Right lobe of liver (tissue), 6 donors: ENCODE results near the gene KRT85. TPM values are rescaled to one million over a fixed set of nuclear protein-coding genes. Genes with fewer than 3 reads are reported as not detected.
A peak's percentile ranks its signal among the peaks of the same experiment; 100 is the strongest.

Experiments
- ATAC-seq, 4 donors: fragments of 200-7000 bp; cut with Tn5 transposase; one replicate each; pipeline ENCODE4 v1.9.1; 2020; ENCODE audit warnings: mild to moderate bottlenecking in 4 of 4, moderate library complexity in 4 of 4
- DNase-seq, 3 donors: peaks; one replicate each; pipeline ENCODE4 v3.0.0-alpha.2; 2020
- H3K27ac ChIP-seq, 3 donors: fragments of 200-600 bp; one replicate each; pipeline ENCODE4 v1.8.0; 2022
- H3K27me3 ChIP-seq, 2 donors: fragments of 200-600 bp; one replicate each; pipeline ENCODE4 v1.8.0; 2022
- H3K36me3 ChIP-seq, 4 donors: fragments of 200-600 bp; sonication (generic) in 1 of 4; one replicate each; pipeline versions ENCODE4 v1.5.1 to v1.8.0; 2017 to 2022; ENCODE audit warnings: control low read depth in 1 of 4
- H3K4me1 ChIP-seq, 4 donors: fragments of 200-600 bp; sonication (generic) in 1 of 4; one replicate each; pipeline versions ENCODE4 v1.5.1 to v1.8.0; 2017 to 2022; ENCODE audit warnings: control low read depth in 1 of 4
- H3K4me3 ChIP-seq, 3 donors: fragments of 200-600 bp; one replicate each; pipeline ENCODE4 v1.8.0; 2022
- H3K9me3 ChIP-seq, 4 donors: fragments of 200-600 bp; sonication (generic) in 1 of 4; one replicate each; pipeline versions ENCODE4 v1.5.1 to v1.8.0; 2017 to 2022; ENCODE audit warnings: control low read depth in 1 of 4
- POLR2A ChIP-seq: fragments of 450-650 bp; IDR thresholded peaks from one replicate; pipeline ENCODE4 v1.6.1; 2017; ENCODE audit warnings: antibody characterized with exemption, mild to moderate bottlenecking
- WGBS: methylation state at CpG from one replicate; pipeline ENCODE4 v1.1.6; 2018; ENCODE audit warnings: low coverage, low lambda C conversion rate; ENCODE audit not compliant: insufficient coverage; ENCODE audit errors: missing lambda C conversion rate; 5-methylcytosine and 5-hydroxymethylcytosine counted together
- intact Hi-C, 2 donors: fragments of 100-400 bp; cut with DNase I; formaldehyde crosslinking; loops; one replicate each; pipeline versions ENCODE4 v1.11.2 to v1.14.1; 2022
- total RNA-seq, 6 experiments: library from RNA; depleted of rRNA in 2 of 6; stranded (reverse); fragments of >200 nt in 2 of 6; fragmentation: NEBNext Ultra II Directional in 3 of 6; extraction: Animal tissue kit (Norgen Biotek cat#: 25700) in 3 of 6; gene quantifications; one replicate each; pipeline versions ENCODE4 v1.1.0 to v1.2.4, GENCODE V29; 2016 to 2023
- TF ChIP-seq, protein P1 (sequence below), 4 donors: fragments of 200-600 bp in 3 of 4; fragments of 450-650 bp in 1 of 4; IDR thresholded peaks; one replicate each; pipeline versions ENCODE4 v1.5.1 to v1.8.0; 2016 to 2022; ENCODE audit warnings: antibody characterized with exemption in 4 of 4, mild to moderate bottlenecking in 2 of 4
- donor health status: DM: no; HTN: yes; CAD: no.
- donor health status: DM: no; HTN: no; CAD: no.
- donor health status: DM: no; HTN: no; CAD: no.
- donor health status: DM: no; HTN: yes; CAD: no.
- donor health status: DM: no; HTN: yes; CAD: no.

Gene KRT85
- total RNA-seq, 6 experiments from 2014 or later: not detected

DNA sequence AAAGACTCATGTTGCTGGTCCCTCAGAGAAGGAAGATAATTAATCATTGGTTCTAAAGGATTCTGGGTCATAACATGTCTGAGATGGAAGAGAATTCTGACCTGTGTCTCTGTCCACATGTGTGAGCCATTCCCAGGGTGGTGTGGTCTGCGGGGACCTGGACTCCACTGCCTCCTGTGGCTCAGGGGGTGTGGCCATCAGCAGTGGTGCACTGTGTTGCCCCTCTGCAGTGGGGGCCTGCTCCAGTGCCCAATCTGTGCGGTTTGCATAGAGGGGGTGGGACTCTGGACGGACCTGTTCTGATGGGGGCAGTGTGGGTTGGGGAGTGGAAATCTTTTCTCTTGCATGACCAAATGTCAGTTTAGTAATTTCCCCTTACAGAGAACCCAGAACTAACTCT, 13.5 kb downstream of the KRT85 start:
- H3K4me3 ChIP-seq: no peak overlapping the region
- peaks cover 0 to 12% (median 0%) of the 10 kb centered on the region in 4 donors for H3K4me1 ChIP-seq
- intact Hi-C loops: no loop called here
- H3K36me3 ChIP-seq: no peaks in the 10 kb centered on the region
- no peak overlapping the region for H3K27ac ChIP-seq
- DNase-seq (peak in 2 of 3 donors; percentile 2 to 33), ATAC-seq (no peak)
- H3K27me3 ChIP-seq: no peaks in the 10 kb centered on the region
- WGBS: 60% methylated on average over 1 of the region's 3 CpGs
- TF ChIP-seq POLR2A: no peak
- TF ChIP-seq, protein P1, sequence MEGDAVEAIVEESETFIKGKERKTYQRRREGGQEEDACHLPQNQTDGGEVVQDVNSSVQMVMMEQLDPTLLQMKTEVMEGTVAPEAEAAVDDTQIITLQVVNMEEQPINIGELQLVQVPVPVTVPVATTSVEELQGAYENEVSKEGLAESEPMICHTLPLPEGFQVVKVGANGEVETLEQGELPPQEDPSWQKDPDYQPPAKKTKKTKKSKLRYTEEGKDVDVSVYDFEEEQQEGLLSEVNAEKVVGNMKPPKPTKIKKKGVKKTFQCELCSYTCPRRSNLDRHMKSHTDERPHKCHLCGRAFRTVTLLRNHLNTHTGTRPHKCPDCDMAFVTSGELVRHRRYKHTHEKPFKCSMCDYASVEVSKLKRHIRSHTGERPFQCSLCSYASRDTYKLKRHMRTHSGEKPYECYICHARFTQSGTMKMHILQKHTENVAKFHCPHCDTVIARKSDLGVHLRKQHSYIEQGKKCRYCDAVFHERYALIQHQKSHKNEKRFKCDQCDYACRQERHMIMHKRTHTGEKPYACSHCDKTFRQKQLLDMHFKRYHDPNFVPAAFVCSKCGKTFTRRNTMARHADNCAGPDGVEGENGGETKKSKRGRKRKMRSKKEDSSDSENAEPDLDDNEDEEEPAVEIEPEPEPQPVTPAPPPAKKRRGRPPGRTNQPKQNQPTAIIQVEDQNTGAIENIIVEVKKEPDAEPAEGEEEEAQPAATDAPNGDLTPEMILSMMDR (IDR thresholded peaks at IDR 0.05): no peak
- no peaks in the 10 kb centered on the region for H3K9me3 ChIP-seq

- Histone ChIP-seq H3K9me3 (no peaks in the 10 kb centered on the region), H3K4me1 (peaks cover 0 to 12% (median 0%) of the 10 kb centered on the region in 4 donors), H3K27me3 (no peaks in the 10 kb centered on the region), H3K27ac (no peak overlapping the region), H3K36me3 (no peaks in the 10 kb centered on the region), H3K4me3 (no peak overlapping the region)
- DNase-seq (no peak), ATAC-seq (no peak)
- 81% methylated on average over 2 of the region's 2 CpGs for WGBS
- TF ChIP-seq, protein P1 (IDR thresholded peaks at IDR 0.05): no peak
- TF ChIP-seq POLR2A: no peak
- intact Hi-C loops: no loop called here
These were observed 14.3 kb downstream of the KRT85 start for GRCh38 chr12:52352951-52353350.

- peak; percentile 69 to 87 (median 82) for ATAC-seq
- H3K4me1 ChIP-seq: peaks cover 0 to 12% (median 0%) of the 10 kb centered on the region in 4 donors
- peak; percentile 49 to 84 (median 77) for DNase-seq
- H3K27ac ChIP-seq: no peak overlapping the region
- TF ChIP-seq, protein P1 (IDR thresholded peaks at IDR 0.05): no peak
- no peak for TF ChIP-seq POLR2A
- no peak overlapping the region for H3K4me3 ChIP-seq
- 10% methylated on average over 6 of the region's 9 CpGs for WGBS
- H3K36me3 ChIP-seq: no peaks in the 10 kb centered on the region
- no peaks in the 10 kb centered on the region for H3K27me3 ChIP-seq
- intact Hi-C loops: no loop called here
- no peaks in the 10 kb centered on the region for H3K9me3 ChIP-seq
These were observed 15.9 kb downstream of the KRT85 start for GRCh38 chr12:52351196-52352059.

DNA sequence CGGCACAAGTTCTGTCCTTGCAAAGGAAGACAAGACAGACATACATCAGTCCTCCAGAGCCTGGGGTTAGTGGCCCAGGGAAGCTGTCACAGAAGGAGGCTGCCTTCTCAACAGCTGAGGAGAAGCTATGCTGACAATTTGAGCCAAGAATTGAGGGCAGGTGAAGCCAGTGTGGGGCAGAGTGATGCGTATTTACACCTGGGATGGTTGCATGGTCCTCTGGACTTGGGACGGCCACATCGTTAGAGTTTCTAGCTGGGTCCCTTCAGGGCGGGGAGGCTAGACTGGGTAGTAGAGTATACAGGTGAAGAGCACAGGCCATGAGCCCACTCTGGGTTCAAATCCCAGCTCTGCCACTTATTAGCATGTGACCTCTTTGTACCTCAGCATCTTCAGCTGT, 16.5 kb downstream of the KRT85 start:
- ATAC-seq (no peak), DNase-seq (no peak)
- intact Hi-C loops: no loop called here
- H3K27me3 ChIP-seq: no peaks in the 10 kb centered on the region
- H3K4me3 ChIP-seq: no peak overlapping the region
- no peak for TF ChIP-seq POLR2A
- TF ChIP-seq, protein P1 (IDR thresholded peaks at IDR 0.05): no peak
- no peaks in the 10 kb centered on the region for H3K9me3 ChIP-seq
- 100% methylated on average over 1 of the region's 5 CpGs for WGBS
- no peaks in the 10 kb centered on the region for H3K36me3 ChIP-seq
- H3K4me1 ChIP-seq: peaks cover 0 to 12% (median 0%) of the 10 kb centered on the region in 4 donors
- H3K27ac ChIP-seq: no peak overlapping the region
